IMR-90 (cell line): ENCODE results near the gene LIMS2. TPM values are rescaled to one million over a fixed set of nuclear protein-coding genes. Genes with fewer than 3 reads are reported as not detected.

Experiments
- ATAC-seq: fragments of 200-7000 bp; cut with Tn5 transposase; 2 replicates; pipeline ENCODE4 v1.9.1; 2020; ENCODE audit warnings: low read depth, mild to moderate bottlenecking, moderate library complexity
- BruUV-seq: library from RNA; stranded (reverse); fragments of 400-500 nt; replicated peaks from 2 replicates; lab custom pipeline; 2021; lab: Mats Ljungman, UMichigan
- CTCF ChIA-PET: fragments of 300-600 bp; formaldehyde crosslinking; extraction: SDS; loops from one replicate; lab custom pipeline; 2021; ENCODE audit warnings: antibody characterized with exemption; lab: Yijun Ruan, JAX
- POLR2A ChIA-PET: fragments of 300-600 bp; sonication (Branson Sonifier 250); formaldehyde crosslinking; loops from one replicate; lab custom pipeline; 2022; ENCODE audit warnings: antibody characterized with exemption; ENCODE audit not compliant: unreplicated experiment; lab: Charles Lee
- DNase-seq: peaks from one replicate; pipeline ENCODE4 v3.0.0; 2013
- H2AFZ ChIP-seq: replicated peaks from 2 replicates; pipeline ENCODE3; 2013; ENCODE audit warnings: low read length, mild to moderate bottlenecking; ENCODE audit not compliant: poor library complexity
- H2AK5ac ChIP-seq: 2 replicates; pipeline ENCODE4 v1.6.1; 2013; ENCODE audit warnings: low read depth, low read length, inconsistent platforms
- H2AK9ac ChIP-seq: replicated peaks from 2 replicates; pipeline ENCODE3; 2013; ENCODE audit warnings: mild to moderate bottlenecking, low read depth, low read length, moderate library complexity; ENCODE audit not compliant: poor library complexity
- H2BK120ac ChIP-seq: 2 replicates; pipeline ENCODE4 v1.6.1; 2013; ENCODE audit warnings: low read depth, low read length, inconsistent platforms
- H2BK15ac ChIP-seq: 3 replicates; pipeline ENCODE4 v1.6.1; 2013; ENCODE audit warnings: low read depth, low read length, inconsistent platforms
- H2BK20ac ChIP-seq: 2 replicates; pipeline ENCODE4 v1.6.1; 2013; ENCODE audit warnings: low read depth, mild to moderate bottlenecking, inconsistent platforms, low read length, moderate library complexity
- H2BK5ac ChIP-seq: 2 replicates; pipeline ENCODE4 v1.6.1; 2013; ENCODE audit warnings: mild to moderate bottlenecking, low read depth, low read length, inconsistent platforms; ENCODE audit not compliant: poor library complexity, severe bottlenecking
- H3K14ac ChIP-seq: replicated peaks from 2 replicates; pipeline ENCODE4 v1.6.1; 2013; ENCODE audit warnings: low read depth, low read length, inconsistent platforms
- H3K18ac ChIP-seq: 2 replicates; pipeline ENCODE4 v1.6.1; 2013; ENCODE audit warnings: low read depth, low read length, control low read depth
- H3K23ac ChIP-seq: 2 replicates; pipeline ENCODE4 v1.6.1; 2013; ENCODE audit warnings: low read depth, low read length, inconsistent platforms
- H3K27ac ChIP-seq: 2 replicates; pipeline ENCODE4 v1.5.1; 2013; ENCODE audit warnings: mild to moderate bottlenecking, control low read depth, low read length; ENCODE audit not compliant: insufficient read depth
- H3K27me3 ChIP-seq: 2 replicates; pipeline ENCODE4 v1.6.1; 2013; ENCODE audit warnings: low read length; ENCODE audit not compliant: control insufficient read depth, insufficient read depth
- H3K36me3 ChIP-seq: 2 replicates; pipeline ENCODE4 v1.6.1; 2013; ENCODE audit warnings: low read length, mixed read lengths; ENCODE audit not compliant: control insufficient read depth, insufficient read depth
- H3K4ac ChIP-seq: 2 replicates; pipeline ENCODE4 v1.6.1; 2013; ENCODE audit warnings: low read depth, low read length, inconsistent platforms
- H3K4me1 ChIP-seq: 2 replicates; pipeline ENCODE4 v1.6.1; 2013; ENCODE audit warnings: low read length, mixed read lengths; ENCODE audit not compliant: control insufficient read depth, insufficient read depth
- H3K4me2 ChIP-seq: 2 replicates; pipeline ENCODE4 v1.6.1; 2013; ENCODE audit warnings: low read depth, mild to moderate bottlenecking, control low read depth, low read length, moderate library complexity
- H3K4me3 ChIP-seq: 2 replicates; pipeline ENCODE4 v1.5.1; 2013; ENCODE audit warnings: low read depth, mild to moderate bottlenecking, control low read depth, low read length, moderate library complexity; ENCODE audit not compliant: insufficient read depth
- H3K56ac ChIP-seq: 2 replicates; pipeline ENCODE4 v1.6.1; 2013; ENCODE audit warnings: low read length, inconsistent platforms; ENCODE audit not compliant: insufficient read depth; ENCODE audit errors: extremely low read depth
- H3K79me1 ChIP-seq, 2 experiments: 2 replicates each; pipeline ENCODE4 v1.6.1; 2013; ENCODE audit warnings: low read length in 2 of 2, inconsistent platforms in 1 of 2, low read depth in 1 of 2
- H3K9ac ChIP-seq: 2 replicates; pipeline ENCODE4 v1.6.1; 2013; ENCODE audit warnings: low read depth, low read length, control low read depth
- H3K9me1 ChIP-seq: 2 replicates; pipeline ENCODE4 v1.6.1; 2013; ENCODE audit warnings: low read length, inconsistent platforms; ENCODE audit not compliant: insufficient read depth
- H3K9me3 ChIP-seq: 2 replicates; pipeline ENCODE4 v1.6.1; 2013; ENCODE audit warnings: low read length; ENCODE audit not compliant: control insufficient read depth, insufficient read depth
- H4K20me1 ChIP-seq: 2 replicates; pipeline ENCODE4 v1.6.1; 2013; ENCODE audit warnings: low read length, inconsistent platforms; ENCODE audit not compliant: insufficient read depth
- H4K5ac ChIP-seq: 2 replicates; pipeline ENCODE4 v1.6.1; 2013; ENCODE audit warnings: mild to moderate bottlenecking, low read depth, low read length, control low read depth
- H4K8ac ChIP-seq, 2 experiments: 2 replicates each; pipeline ENCODE4 v1.6.1; 2013; ENCODE audit warnings: low read depth in 2 of 2, low read length in 2 of 2, control low read depth in 1 of 2, inconsistent platforms in 1 of 2
- H4K91ac ChIP-seq: 2 replicates; pipeline ENCODE4 v1.6.1; 2013; ENCODE audit warnings: low read depth, low read length, inconsistent platforms; ENCODE audit not compliant: insufficient read depth
- BHLHE40 ChIP-seq: fragments of 150-350 bp; IDR thresholded peaks from 2 replicates; pipeline ENCODE4 v1.6.1; 2016; ENCODE audit warnings: mild to moderate bottlenecking, low read depth, low read length
- CEBPB ChIP-seq: IDR thresholded peaks from 2 replicates; pipeline ENCODE4 v1.6.1; 2012; ENCODE audit warnings: low read depth, low read length, improper control_type of control experiment
- CHD1 ChIP-seq: IDR thresholded peaks from 2 replicates; pipeline ENCODE4 v1.6.1; 2012; ENCODE audit warnings: low read depth, low read length, improper control_type of control experiment
- CTCF ChIP-seq: conservative IDR thresholded peaks from 2 replicates; pipeline ENCODE4 v1.5.1; 2012; ENCODE audit warnings: mild to moderate bottlenecking, low read depth, low read length, improper control_type of control experiment
- MAFK ChIP-seq: IDR thresholded peaks from 2 replicates; pipeline ENCODE4 v1.6.1; 2012; ENCODE audit warnings: low read depth, low read length, improper control_type of control experiment
- MXI1 ChIP-seq: IDR thresholded peaks from 2 replicates; pipeline ENCODE4 v1.6.1; 2012; ENCODE audit warnings: low read depth, mild to moderate bottlenecking, low read length, moderate library complexity, borderline replicate concordance
- RAD21 ChIP-seq: IDR thresholded peaks from 2 replicates; pipeline ENCODE4 v1.6.1; 2012; ENCODE audit warnings: low read length, improper control_type of control experiment
- RCOR1 ChIP-seq: IDR thresholded peaks from 2 replicates; pipeline ENCODE4 v1.6.1; 2012; ENCODE audit warnings: mild to moderate bottlenecking, low read length, improper control_type of control experiment; ENCODE audit not compliant: insufficient replicate concordance
- RFX5 ChIP-seq: IDR thresholded peaks from 2 replicates; pipeline ENCODE4 v1.8.0; 2012; ENCODE audit warnings: low read depth, mild to moderate bottlenecking, low read length, moderate library complexity
- SMC3 ChIP-seq: fragments of 150-350 bp; IDR thresholded peaks from 2 replicates; pipeline ENCODE4 v1.6.1; 2016; ENCODE audit warnings: low read depth, mild to moderate bottlenecking, antibody characterized with exemption, low read length, moderate library complexity
- USF2 ChIP-seq: fragments of 150-350 bp; IDR thresholded peaks from 2 replicates; pipeline ENCODE4 v1.6.1; 2017; ENCODE audit warnings: mild to moderate bottlenecking, antibody characterized with exemption, low read length, low read depth
- WGBS, 2 experiments: methylation state at CpG; one replicate each; pipeline versions ENCODE4 v1.1.5 to v1.1.7; 2013; ENCODE audit warnings: missing lambda C conversion rate in 2 of 2; ENCODE audit not compliant: insufficient read length in 1 of 2; ENCODE audit errors: extremely low coverage in 2 of 2; 5-methylcytosine and 5-hydroxymethylcytosine counted together
- dilution Hi-C: fragments of 300-500 bp; cut with HindIII; formaldehyde crosslinking; loops from one replicate; pipeline ENCODE4 v1.14.3; 2018; ENCODE audit warnings: low sequenced_read_pairs; ENCODE audit not compliant: unreplicated experiment
- in situ Hi-C: fragments of 300-500 bp; cut with MboI; formaldehyde crosslinking; loops from 3 replicates; pipeline ENCODE4 v1.14.3; 2019; ENCODE audit warnings: low sequenced_read_pairs, inconsistent platforms, mixed read lengths
- intact Hi-C: fragments of 100-400 bp; cut with micrococcal nuclease; formaldehyde crosslinking; loops from 2 replicates; pipeline ENCODE4 v1.10.0; 2022
- polyA plus RNA-seq, 3 experiments: library from polyadenylated mRNA; depleted of rRNA; stranded (reverse); fragments of >200 nt; gene quantifications; 2 replicates each; pipeline ENCODE4 v1.2.3, GENCODE V29; 2012; ENCODE audit warnings: low replicate concordance in 1 of 3
- total RNA-seq: library from RNA; depleted of rRNA; stranded (reverse); fragments of >200 nt; gene quantifications from 2 replicates; pipeline ENCODE4 v1.2.3, GENCODE V29; 2012

LIMS2 gene
- total and polyA plus RNA-seq, 2 of the 4 experiments (the other 2 are of a cell fraction): 1.3 to 18.8 TPM

- no TSS peak for BruUV-seq
- in situ Hi-C loops (no loop called here), intact Hi-C loops (loop anchor here (10.0 kb wide), 1 partner anchor 182 kb away; the partner anchor contains the start of gene IWS1), dilution Hi-C loops (no loop called here)
- H3K27me3 ChIP-seq: no peaks in the 10 kb centered on the region
- no peak overlapping the region for H4K8ac ChIP-seq
- H2BK120ac ChIP-seq: no peak overlapping the region
- H2AFZ ChIP-seq: no peak overlapping the region
- H3K27ac ChIP-seq: peak overlapping the region; percentile 17; the same call in 1 of the 2 replicates
- H3K14ac ChIP-seq: no peak overlapping the region
- no peak overlapping the region for H3K4ac ChIP-seq
- H2AK9ac ChIP-seq: no peak overlapping the region
- ATAC-seq (no peak), DNase-seq (no peak)
- H3K4me1 ChIP-seq: peaks cover 7% of the 10 kb centered on the region
- 0 out of 2 replicates have a peak overlapping the region, but pooled peaks have one; percentile 8 for H2AK5ac ChIP-seq
- H3K18ac ChIP-seq: no peak overlapping the region
- 90% methylated on average over 7 of the region's 14 CpGs; no CpG with 5 or more reads in 1 of the 2 experiments for WGBS, 2 experiments
- H4K91ac ChIP-seq: no peak overlapping the region; the same call in 1 of the 2 replicates
- POLR2A ChIA-PET: interaction anchor here (0.6 kb wide), 1 partner anchor 180 kb away, joined by 9 read pairs; the partner anchor contains the start of gene IWS1
- H3K9me1 ChIP-seq: peaks cover 12% of the 10 kb centered on the region
- H3K36me3 ChIP-seq: peaks cover 38% of the 10 kb centered on the region
- H3K4me3 ChIP-seq: no peak overlapping the region
- TF ChIP-seq RCOR1: no peak
- no peak for TF ChIP-seq MAFK
- no peak for TF ChIP-seq RAD21
- TF ChIP-seq MXI1: no peak
- no peak for TF ChIP-seq CEBPB
- no peak for TF ChIP-seq CHD1
- TF ChIP-seq CTCF: no peak
- TF ChIP-seq USF2: no peak
- no peak for TF ChIP-seq SMC3
- TF ChIP-seq BHLHE40: no peak
- TF ChIP-seq RFX5: no peak
- no peak overlapping the region for H4K5ac ChIP-seq
- no peak overlapping the region for H3K4me2 ChIP-seq
- peaks cover 14 to 40% of the 10 kb centered on the region in 2 experiments for H3K79me1 ChIP-seq
- H3K56ac ChIP-seq: no peak overlapping the region
- peaks cover 11% of the 10 kb centered on the region; the same call in 1 of the 2 replicates for H4K20me1 ChIP-seq
- H2BK20ac ChIP-seq: no peak overlapping the region
- H3K9ac ChIP-seq: no peak overlapping the region
- CTCF ChIA-PET: no interaction called here
- H2BK5ac ChIP-seq: no peak overlapping the region
- no peaks in the 10 kb centered on the region for H3K9me3 ChIP-seq
- H2BK15ac ChIP-seq: no peak overlapping the region
- H3K23ac ChIP-seq: no peak overlapping the region
Measured at GRCh38 chr2:127706215-127706990, 31.1 kb upstream of the LIMS2 start.
